CD4-positive, CD25-positive, alpha-beta regulatory T cell (primary cell): ENCODE measurements around the gene PIP4K2B. TPM values are rescaled to one million over a fixed set of nuclear protein-coding genes. Genes with fewer than 3 reads are reported as not detected.
A peak's percentile ranks its signal among the peaks of the same experiment; 100 is the strongest.
"Not testable (repeated sequence)": the region's sequence is repeated elsewhere in the genome, so short reads cannot be mapped to it uniquely, and the experiment has no call there.

Source experiments
- ATAC-seq, 2 donors: fragments of 150-1000 bp; cut with Tn5 transposase; one replicate each; pipeline ENCODE4 v1.10.0; 2021; ENCODE audit warnings: low read depth in 2 of 2, moderate number of reproducible peaks in 2 of 2, moderate library complexity in 1 of 2
- DNase-seq, 3 donors: peaks; one replicate each; pipeline versions ENCODE4 v3.0.0 to v3.0.0-alpha.2; 2012 to 2022; ENCODE audit warnings: mixed read lengths in 1 of 3
- H3K27ac ChIP-seq: one replicate; pipeline ENCODE4 v1.7.0; 2013; ENCODE audit warnings: mild to moderate bottlenecking, low read length; ENCODE audit not compliant: insufficient read depth, poor library complexity, severe bottlenecking
- H3K27me3 ChIP-seq: one replicate; pipeline ENCODE4 v1.7.0; 2013; ENCODE audit warnings: low read length; ENCODE audit not compliant: control insufficient read depth, insufficient read depth
- H3K36me3 ChIP-seq: one replicate; pipeline ENCODE4 v1.7.0; 2013; ENCODE audit warnings: mild to moderate bottlenecking, low read length, moderate library complexity; ENCODE audit not compliant: control insufficient read depth, insufficient read depth
- H3K4me1 ChIP-seq: 2 replicates; pipeline ENCODE4 v1.7.0; 2013; ENCODE audit warnings: mild to moderate bottlenecking, low read length; ENCODE audit not compliant: insufficient read depth, control insufficient read depth, poor library complexity, severe bottlenecking
- H3K4me3 ChIP-seq: one replicate; pipeline ENCODE4 v1.7.0; 2013; ENCODE audit warnings: low read depth, mild to moderate bottlenecking, low read length, moderate library complexity
- H3K9me3 ChIP-seq, 2 experiments: 1 replicate in 1 of 2; 2 replicates in 1 of 2; pipeline ENCODE4 v1.7.0; 2013; ENCODE audit warnings: low read length in 2 of 2, mild to moderate bottlenecking in 1 of 2, moderate library complexity in 1 of 2; ENCODE audit not compliant: control insufficient read depth in 2 of 2
- H3K27ac Mint-ChIP-seq, 3 donors: one replicate each; pipeline ENCODE4 v1.8.0; 2020 to 2022; ENCODE audit warnings: mild to moderate bottlenecking in 3 of 3, mixed read lengths in 3 of 3, moderate library complexity in 2 of 3
- H3K27me3 Mint-ChIP-seq: one replicate; pipeline ENCODE4 v1.8.0; 2022; ENCODE audit warnings: mild to moderate bottlenecking, mixed read lengths
- H3K36me3 Mint-ChIP-seq: one replicate; pipeline ENCODE4 v1.8.0; 2020; ENCODE audit warnings: mixed read lengths
- H3K4me1 Mint-ChIP-seq, 4 donors: one replicate each; pipeline ENCODE4 v1.8.0; 2020 to 2022; ENCODE audit warnings: mixed read lengths in 4 of 4, mild to moderate bottlenecking in 1 of 4
- H3K4me3 Mint-ChIP-seq, 4 donors: one replicate each; pipeline ENCODE4 v1.8.0; 2020 to 2022; ENCODE audit warnings: mild to moderate bottlenecking in 4 of 4, mixed read lengths in 4 of 4, moderate library complexity in 3 of 4
- H3K9me3 Mint-ChIP-seq, 7 donors: one replicate each; pipeline ENCODE4 v1.8.0; 2020 to 2022; ENCODE audit warnings: mixed read lengths in 7 of 7, mild to moderate bottlenecking in 3 of 7, moderate library complexity in 2 of 7
- polyA plus RNA-seq, 4 donors: library from polyadenylated mRNA; unstranded; fragments of 300-500 nt; fragmentation: Illumina TruSeq; gene quantifications; one replicate each; pipeline ENCODE4 v1.2.3, GENCODE V29; 2021
- total RNA-seq: library from RNA; stranded (reverse); gene quantifications from one replicate; pipeline ENCODE4 v1.2.3, GENCODE V29; 2022

PIP4K2B gene
- total and polyA plus RNA-seq, 5 donors from 2014 or later: 11.6 to 29.5 (median 17.6) TPM

DNA sequence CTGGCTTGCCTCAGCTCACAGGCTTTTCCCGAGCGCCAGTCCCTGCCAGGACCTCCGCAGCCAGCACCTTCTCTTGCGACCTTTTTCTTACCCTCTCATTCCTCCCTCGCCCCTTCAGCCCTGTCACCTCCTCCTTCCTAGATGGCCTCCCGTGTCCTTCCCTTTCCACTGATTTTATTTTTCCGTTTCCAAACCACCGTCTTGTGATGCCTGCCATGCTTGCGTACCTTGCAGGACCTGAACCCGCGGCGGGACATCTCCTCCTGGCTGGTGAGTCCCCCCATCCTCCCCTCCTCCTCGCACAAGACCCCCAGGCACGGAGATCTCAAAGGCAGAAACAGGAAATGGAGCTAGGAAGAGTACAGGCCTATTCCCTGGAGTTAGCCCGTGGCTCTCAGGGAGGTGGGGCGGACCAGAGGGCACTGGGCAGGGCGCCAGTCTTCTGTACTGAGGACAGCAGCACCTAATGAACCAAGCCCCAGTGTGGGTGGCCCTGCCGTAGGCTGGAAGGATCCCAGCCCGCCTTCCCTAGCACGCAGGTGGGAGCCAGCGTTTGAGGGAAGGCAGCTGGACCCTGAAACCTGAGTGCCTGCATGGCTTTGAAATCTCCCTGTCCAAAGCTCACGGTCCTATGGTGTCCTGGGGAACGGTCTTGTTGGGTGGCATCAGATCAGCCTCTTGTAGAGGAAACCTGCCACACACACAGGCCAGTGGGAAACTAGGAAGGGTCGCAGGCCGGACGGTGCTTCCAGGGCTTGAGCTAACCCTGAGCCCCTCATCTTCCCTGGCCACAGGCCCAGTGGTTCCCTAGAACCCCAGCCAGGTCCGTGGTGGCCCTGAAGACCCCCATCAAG, 68.6 kb downstream of the PIP4K2B start:
- peaks cover 0 to 1% (median 0%) of the 10 kb centered on the region in 7 donors for H3K9me3 Mint-ChIP-seq
- ATAC-seq (no peak), DNase-seq (peak in 1 of 3 donors; percentile 46)
- peaks cover 0 to 86% (median 50%) of the 10 kb centered on the region in 4 donors for H3K4me1 Mint-ChIP-seq
- Histone ChIP-seq H3K4me3 (peak overlapping the region; percentile 83), H3K27me3 (no peaks in the 10 kb centered on the region), H3K36me3 (no peaks in the 10 kb centered on the region), H3K9me3 (no peaks in the 10 kb centered on the region), H3K4me1 (peaks cover 65% of the 10 kb centered on the region), H3K27ac (peak overlapping the region; percentile 71)
- H3K36me3 Mint-ChIP-seq: no peaks in the 10 kb centered on the region
- H3K27me3 Mint-ChIP-seq: no peaks in the 10 kb centered on the region
- H3K27ac Mint-ChIP-seq: peak overlapping the region; percentile 90 to 97 (median 96)
- peak overlapping the region; percentile 93 to 99 (median 97) for H3K4me3 Mint-ChIP-seq

GRCh38 chr17:38729886-38730525, 69.3 kb downstream of the PIP4K2B start, which contains the start of gene CISD3:
CISD3 (plus strand) TSS chr17:38730341; CDS start chr17:38730359, 18 bp downstream.
- H3K4me3 Mint-ChIP-seq: peak within 1 kb of the TSS; percentile 93 to 99 (median 97)
- Histone ChIP-seq H3K27ac (peak within 1 kb of the TSS; percentile 75), H3K4me1 (peaks cover 61% of the 10 kb centered on the region), H3K4me3 (peak within 1 kb of the TSS; percentile 83), H3K9me3 (no peaks in the 10 kb centered on the region), H3K27me3 (no peaks in the 10 kb centered on the region), H3K36me3 (peaks cover 3% of the 10 kb centered on the region)
- peaks cover 0 to 1% (median 0%) of the 10 kb centered on the region in 7 donors for H3K9me3 Mint-ChIP-seq
- no peaks in the 10 kb centered on the region for H3K36me3 Mint-ChIP-seq
- ATAC-seq (peak; percentile 81 to 84), DNase-seq (peak; percentile 83 to 93 (median 86))
- no peaks in the 10 kb centered on the region for H3K27me3 Mint-ChIP-seq
- peak within 1 kb of the TSS; percentile 90 to 97 (median 96) for H3K27ac Mint-ChIP-seq
- H3K4me1 Mint-ChIP-seq: peaks cover 0 to 89% (median 52%) of the 10 kb centered on the region in 4 donors

DNA sequence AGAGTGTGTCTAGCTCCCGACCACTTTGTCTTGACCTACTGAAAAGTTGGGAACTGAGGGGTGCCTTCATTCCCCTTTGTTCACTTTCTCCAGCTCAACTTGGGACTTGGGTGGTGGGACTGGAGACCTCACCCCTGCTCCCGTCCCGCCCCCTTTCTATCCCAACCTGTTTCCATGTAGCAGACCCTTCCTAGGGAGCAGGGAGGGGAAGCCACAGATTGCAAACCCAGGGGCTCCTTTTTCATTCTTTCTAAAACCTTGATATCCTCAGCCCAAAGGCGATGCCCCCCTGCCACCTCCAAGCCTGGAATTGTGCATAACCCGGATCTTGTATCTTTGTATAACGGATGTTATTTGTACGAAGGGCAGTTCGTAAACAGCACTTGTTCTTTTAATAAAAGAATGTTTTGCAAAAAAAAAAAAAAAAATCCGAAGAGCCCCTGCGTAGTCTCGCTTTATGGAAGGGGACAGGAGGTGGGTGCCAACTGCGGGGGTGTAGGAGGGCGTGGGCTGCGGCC, 69.9 kb downstream of the PIP4K2B start:
- Histone ChIP-seq H3K4me3 (peak overlapping the region; percentile 54), H3K4me1 (peaks cover 57% of the 10 kb centered on the region)
- ATAC-seq: no peak

GRCh38 chr17:38728290-38728831, 71.0 kb downstream of the PIP4K2B start:
- Mint-ChIP-seq H3K27ac (peak overlapping the region; percentile 89 to 94 (median 93)), H3K4me1 (peaks cover 0 to 84% (median 39%) of the 10 kb centered on the region in 4 donors), H3K27me3 (no peaks in the 10 kb centered on the region), H3K9me3 (peaks cover 0 to 1% (median 0%) of the 10 kb centered on the region in 7 donors), H3K36me3 (peaks cover 2% of the 10 kb centered on the region), H3K4me3 (peak overlapping the region; percentile 73 to 82 (median 81))
- DNase-seq: peak; percentile 57 to 95 (median 83)
- Histone ChIP-seq H3K4me3 (peak overlapping the region; percentile 54), H3K27me3 (no peaks in the 10 kb centered on the region), H3K27ac (peak overlapping the region; percentile 75), H3K4me1 (peaks cover 50% of the 10 kb centered on the region), H3K36me3 (peaks cover 10% of the 10 kb centered on the region), H3K9me3 (no peaks in the 10 kb centered on the region)
- peak; percentile 54 to 57 for ATAC-seq

More for the DNA sequence above, 69.9 kb downstream of the PIP4K2B start:
- peak overlapping the region; percentile 75 for H3K27ac ChIP-seq
- H3K9me3 ChIP-seq: no peaks in the 10 kb centered on the region
- Mint-ChIP-seq H3K36me3 (no peaks in the 10 kb centered on the region), H3K4me3 (peak overlapping the region; percentile 73 to 82 (median 81)), H3K4me1 (peaks cover 0 to 88% (median 48%) of the 10 kb centered on the region in 4 donors), H3K9me3 (peaks cover 0 to 1% (median 0%) of the 10 kb centered on the region in 7 donors), H3K27ac (peak overlapping the region; percentile 31 to 94 (median 89)), H3K27me3 (no peaks in the 10 kb centered on the region)
- H3K27me3 ChIP-seq: no peaks in the 10 kb centered on the region
- H3K36me3 ChIP-seq: peaks cover 5% of the 10 kb centered on the region
- DNase-seq: no peak

GRCh38 chr17:38727736-38728135, 71.6 kb downstream of the PIP4K2B start:
- DNase-seq (peak in 2 of 3 donors; percentile 33 to 89), ATAC-seq (peak; percentile 11 to 28)
- Mint-ChIP-seq H3K9me3 (peaks cover 0 to 1% (median 0%) of the 10 kb centered on the region in 7 donors), H3K27me3 (no peaks in the 10 kb centered on the region), H3K4me1 (peaks cover 0 to 82% (median 37%) of the 10 kb centered on the region in 4 donors), H3K4me3 (peak overlapping the region; percentile 73 to 82 (median 81)), H3K36me3 (peaks cover 6% of the 10 kb centered on the region), H3K27ac (peak overlapping the region; percentile 89 to 94 (median 93))
- no peaks in the 10 kb centered on the region for H3K9me3 ChIP-seq
- H3K27ac ChIP-seq: peak overlapping the region; percentile 75
- H3K36me3 ChIP-seq: peaks cover 15% of the 10 kb centered on the region
- H3K27me3 ChIP-seq: no peaks in the 10 kb centered on the region
- H3K4me3 ChIP-seq: peak overlapping the region; percentile 45
- H3K4me1 ChIP-seq: peaks cover 50% of the 10 kb centered on the region

GRCh38 chr17:38726145-38726544, 73.2 kb downstream of the PIP4K2B start:
- H3K27ac Mint-ChIP-seq: peak overlapping the region; percentile 43 to 79 (median 65)
- not testable (repeated sequence) for DNase-seq, H3K4me3 Mint-ChIP-seq, H3K9me3 ChIP-seq, ATAC-seq, H3K27ac ChIP-seq, H3K27me3 ChIP-seq, H3K4me3 ChIP-seq, H3K9me3 Mint-ChIP-seq, H3K27me3 Mint-ChIP-seq
- H3K4me1 ChIP-seq: peaks cover 40% of the 10 kb centered on the region
- H3K4me1 Mint-ChIP-seq: peaks cover 0 to 72% (median 30%) of the 10 kb centered on the region in 4 donors
- peaks cover 10% of the 10 kb centered on the region for H3K36me3 Mint-ChIP-seq
- H3K36me3 ChIP-seq: peaks cover 27% of the 10 kb centered on the region

GRCh38 chr17:38725066-38725465, 74.3 kb downstream of the PIP4K2B start:
- H3K9me3 Mint-ChIP-seq: no peaks in the 10 kb centered on the region
- H3K36me3 ChIP-seq: peaks cover 36% of the 10 kb centered on the region
- peak overlapping the region in 1 of 4 donors; percentile 67 for H3K4me3 Mint-ChIP-seq
- H3K27me3 ChIP-seq: no peaks in the 10 kb centered on the region
- no peaks in the 10 kb centered on the region for H3K9me3 ChIP-seq
- no peak overlapping the region for H3K4me3 ChIP-seq
- H3K27ac ChIP-seq: no peak overlapping the region
- no peak for DNase-seq
- H3K27ac Mint-ChIP-seq: peak overlapping the region in 1 of 3 donors; percentile 36
- H3K36me3 Mint-ChIP-seq: peaks cover 16% of the 10 kb centered on the region
- H3K4me1 ChIP-seq: peaks cover 31% of the 10 kb centered on the region
- no peaks in the 10 kb centered on the region for H3K27me3 Mint-ChIP-seq
- no peak for ATAC-seq
- peaks cover 0 to 71% (median 29%) of the 10 kb centered on the region in 4 donors for H3K4me1 Mint-ChIP-seq
